Measurements from ENCODE around the gene SLIT1.

The SLIT1 gene

DNA sequence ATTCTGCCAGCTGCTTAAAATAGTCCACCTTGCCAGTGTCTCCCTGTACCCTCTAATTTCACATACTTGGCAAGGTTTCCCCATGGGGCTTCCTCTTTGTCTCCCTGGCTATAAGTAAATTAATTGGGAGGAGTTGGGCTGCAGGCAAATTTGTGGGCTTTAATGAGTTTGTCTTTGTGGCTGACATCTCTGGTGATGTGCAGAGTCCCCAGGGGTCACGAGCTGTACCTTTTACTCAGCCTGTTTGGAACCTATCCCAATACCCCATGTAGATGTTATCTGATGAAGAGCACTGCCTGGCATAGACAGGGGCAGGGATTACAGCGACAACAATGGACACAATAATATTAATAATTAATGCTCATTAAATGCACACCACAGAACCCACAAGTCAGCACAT lies 132.5 kb downstream of the SLIT1 start:
- TF ChIP-seq TAF1 (IDR thresholded peaks at IDR 0.05; ENCODE audit: borderline replicate concordance, insufficient read depth, low read length) (no peak), POLR2AphosphoS5 (IDR thresholded peaks at IDR 0.05; ENCODE audit: low read depth, low read length) (no peak), FOXP2 (optimal IDR thresholded peaks at IDR 0.05; ENCODE audit: borderline replicate concordance, extremely low read depth, extremely low read length, insufficient read depth) (no peak), SIN3A (IDR thresholded peaks at IDR 0.05; ENCODE audit: borderline replicate concordance, insufficient read depth, low read length) (no peak), REST (IDR thresholded peaks at IDR 0.05; ENCODE audit: insufficient read depth in 1 of 2, low read depth in 2 of 2, low read length in 2 of 2) (no peak)

DNA sequence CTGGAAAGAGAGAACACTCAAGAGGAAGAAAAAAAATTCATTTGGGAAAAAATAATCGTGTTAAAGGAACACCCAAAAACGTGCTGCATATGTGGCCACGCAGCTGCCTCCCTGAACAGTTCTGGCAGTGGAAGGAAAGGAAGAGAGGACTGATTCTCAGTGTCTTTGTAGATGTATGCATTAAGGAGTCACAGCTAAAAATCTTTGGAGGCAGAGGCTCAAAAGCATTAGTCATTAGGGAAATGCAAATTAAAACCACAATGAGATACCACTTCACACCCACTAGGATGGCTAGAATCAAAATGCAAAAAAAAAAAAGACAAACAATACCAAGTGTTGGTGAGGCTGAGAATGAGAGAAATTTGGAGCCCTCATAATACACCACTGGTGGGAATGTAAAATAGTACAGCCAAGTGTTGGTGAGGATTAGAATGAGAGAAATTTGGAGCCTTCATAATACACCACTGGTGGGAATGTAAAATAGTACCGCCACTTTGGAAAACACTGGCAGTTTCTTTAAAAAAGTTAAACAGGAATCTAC lies 134.7 kb downstream of the SLIT1 start:
- no peak for TF ChIP-seq FOXP2 (optimal IDR thresholded peaks at IDR 0.05; ENCODE audit: borderline replicate concordance, extremely low read depth, extremely low read length, insufficient read depth)
- TF ChIP-seq TAF1 (IDR thresholded peaks at IDR 0.05; ENCODE audit: borderline replicate concordance, insufficient read depth, low read length) = no peak
- TF ChIP-seq POLR2AphosphoS5 (IDR thresholded peaks at IDR 0.05; ENCODE audit: low read depth, low read length) = no peak
- no peak for TF ChIP-seq SIN3A (IDR thresholded peaks at IDR 0.05; ENCODE audit: borderline replicate concordance, insufficient read depth, low read length)
- no peak for TF ChIP-seq REST (IDR thresholded peaks at IDR 0.05; ENCODE audit: insufficient read depth in 1 of 2, low read depth in 2 of 2, low read length in 2 of 2)

DNA sequence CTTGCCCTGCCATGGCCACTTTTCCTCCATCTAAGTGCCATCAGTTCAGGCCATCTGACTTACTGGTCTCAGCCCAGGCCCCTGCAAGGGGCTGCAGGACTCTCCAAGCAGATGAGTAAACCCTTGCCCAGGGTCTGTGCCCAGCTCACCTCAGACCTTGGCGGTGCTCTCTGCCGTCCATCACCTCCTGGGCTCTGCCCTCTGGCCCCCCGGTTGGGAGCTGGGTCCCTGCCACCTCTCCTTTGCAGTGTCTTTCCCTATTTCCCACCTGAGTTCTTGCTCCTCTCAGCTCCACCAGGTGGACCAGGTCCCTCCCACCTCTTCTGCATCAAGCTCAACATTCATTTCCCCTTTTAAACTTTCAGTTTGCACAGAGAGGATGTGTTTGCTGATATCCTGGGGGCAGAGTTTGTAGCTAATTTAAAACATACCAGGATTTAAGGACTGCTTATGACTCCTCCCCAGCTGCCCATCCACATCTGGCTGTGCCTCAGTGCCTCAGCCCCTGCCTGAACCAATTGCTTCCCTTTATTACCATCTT lies 135.5 kb downstream of the SLIT1 start:
- no peak for TF ChIP-seq TAF1 (IDR thresholded peaks at IDR 0.05; ENCODE audit: borderline replicate concordance, insufficient read depth, low read length)
- no peak for TF ChIP-seq POLR2AphosphoS5 (IDR thresholded peaks at IDR 0.05; ENCODE audit: low read depth, low read length)
- no peak for TF ChIP-seq FOXP2 (optimal IDR thresholded peaks at IDR 0.05; ENCODE audit: borderline replicate concordance, extremely low read depth, extremely low read length, insufficient read depth)
- no peak for TF ChIP-seq REST (IDR thresholded peaks at IDR 0.05; ENCODE audit: insufficient read depth in 1 of 2, low read depth in 2 of 2, low read length in 2 of 2)
- no peak for TF ChIP-seq SIN3A (IDR thresholded peaks at IDR 0.05; ENCODE audit: borderline replicate concordance, insufficient read depth, low read length)

GRCh38 chr10:97049670-97050069 lies 136.1 kb downstream of the SLIT1 start:
- TF ChIP-seq TAF1 (IDR thresholded peaks at IDR 0.05; ENCODE audit: borderline replicate concordance, insufficient read depth, low read length) (no peak), POLR2AphosphoS5 (IDR thresholded peaks at IDR 0.05; ENCODE audit: low read depth, low read length) (no peak), FOXP2 (optimal IDR thresholded peaks at IDR 0.05; ENCODE audit: borderline replicate concordance, extremely low read depth, extremely low read length, insufficient read depth) (no peak), REST (IDR thresholded peaks at IDR 0.05; ENCODE audit: insufficient read depth in 1 of 2, low read depth in 2 of 2, low read length in 2 of 2) (no peak), SIN3A (IDR thresholded peaks at IDR 0.05; ENCODE audit: borderline replicate concordance, insufficient read depth, low read length) (no peak)
